OCI-LY1 (cell line): Measurements from ENCODE around the gene P2RY10.

Experiments used
- EZH2 ChIP-seq: fragments of 200-600 bp; sonication (generic), shearing (Covaris generic); IDR thresholded peaks from 2 replicates; pipeline ENCODE4 v1.8.0; 2017; ENCODE audit warnings: borderline replicate concordance, mixed run types, mild to moderate bottlenecking, antibody characterized with exemption, low read length, moderate library complexity, mixed read lengths
- TF ChIP-seq, protein P1 (sequence below): fragments of 200-600 bp; sonication (generic), shearing (Covaris generic); IDR thresholded peaks from 2 replicates; pipeline ENCODE4 v1.5.1; 2017; ENCODE audit warnings: mild to moderate bottlenecking, antibody characterized with exemption, low read length, moderate library complexity, mixed read lengths

DNA sequence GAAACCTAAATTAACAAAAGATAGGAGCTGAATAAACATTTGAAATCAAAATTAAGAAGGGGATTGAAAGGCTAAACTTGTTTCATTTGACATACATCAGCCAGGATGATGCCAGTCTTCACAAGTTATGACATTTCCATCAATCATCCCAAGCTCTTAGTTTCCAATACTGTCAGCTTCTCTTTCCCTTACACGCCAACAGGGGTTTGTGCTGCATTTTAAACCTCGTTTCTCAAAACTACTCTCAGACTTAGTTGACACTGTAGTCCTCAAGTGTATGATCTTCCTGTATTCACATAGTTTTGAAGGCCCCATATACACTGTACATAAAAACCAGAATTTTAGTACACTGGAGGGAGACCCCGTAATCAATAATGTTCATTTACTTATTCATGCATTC, 840 bp upstream of the P2RY10 start:
- TF ChIP-seq, protein P1, sequence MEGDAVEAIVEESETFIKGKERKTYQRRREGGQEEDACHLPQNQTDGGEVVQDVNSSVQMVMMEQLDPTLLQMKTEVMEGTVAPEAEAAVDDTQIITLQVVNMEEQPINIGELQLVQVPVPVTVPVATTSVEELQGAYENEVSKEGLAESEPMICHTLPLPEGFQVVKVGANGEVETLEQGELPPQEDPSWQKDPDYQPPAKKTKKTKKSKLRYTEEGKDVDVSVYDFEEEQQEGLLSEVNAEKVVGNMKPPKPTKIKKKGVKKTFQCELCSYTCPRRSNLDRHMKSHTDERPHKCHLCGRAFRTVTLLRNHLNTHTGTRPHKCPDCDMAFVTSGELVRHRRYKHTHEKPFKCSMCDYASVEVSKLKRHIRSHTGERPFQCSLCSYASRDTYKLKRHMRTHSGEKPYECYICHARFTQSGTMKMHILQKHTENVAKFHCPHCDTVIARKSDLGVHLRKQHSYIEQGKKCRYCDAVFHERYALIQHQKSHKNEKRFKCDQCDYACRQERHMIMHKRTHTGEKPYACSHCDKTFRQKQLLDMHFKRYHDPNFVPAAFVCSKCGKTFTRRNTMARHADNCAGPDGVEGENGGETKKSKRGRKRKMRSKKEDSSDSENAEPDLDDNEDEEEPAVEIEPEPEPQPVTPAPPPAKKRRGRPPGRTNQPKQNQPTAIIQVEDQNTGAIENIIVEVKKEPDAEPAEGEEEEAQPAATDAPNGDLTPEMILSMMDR = no peak
- TF ChIP-seq EZH2 = no peak
